HG03095 (cell line): ENCODE measurements around the gene CPZ.
"Not testable (repeated sequence)": the region's sequence is repeated elsewhere in the genome, so short reads cannot be mapped to it uniquely, and the experiment has no call there.

Experiments
- ATAC-seq: cut with Tn5 transposase; IDR thresholded peaks from one replicate; pipeline ENCODE4 v1.9.1; 2021; ENCODE audit warnings: moderate library complexity; ENCODE audit not compliant: unreplicated experiment

Gene CPZ

GRCh38 chr4:8634773-8635172 lies 42.2 kb downstream of the CPZ start:
- ATAC-seq: not testable (repeated sequence)

- not testable (repeated sequence) for ATAC-seq
These were observed 43.5 kb downstream of the CPZ start for GRCh38 chr4:8635897-8636554.

GRCh38 chr4:8637456-8637984 lies 45.0 kb downstream of the CPZ start:
- no peak for ATAC-seq

- ATAC-seq: no peak
These were observed 46.5 kb downstream of the CPZ start for GRCh38 chr4:8639021-8639420.

GRCh38 chr4:8639777-8640720 lies 47.5 kb downstream of the CPZ start:
- no peak for ATAC-seq

GRCh38 chr4:8640816-8641215 lies 48.3 kb downstream of the CPZ start:
- no peak for ATAC-seq

GRCh38 chr4:8641256-8641655 lies 48.7 kb downstream of the CPZ start:
- no peak for ATAC-seq

GRCh38 chr4:8641931-8642650 lies 49.5 kb downstream of the CPZ start:
- no peak for ATAC-seq

- ATAC-seq: no peak
These were observed 50.2 kb downstream of the CPZ start for GRCh38 chr4:8642651-8643321.

- no peak for ATAC-seq
These were observed 50.9 kb downstream of the CPZ start for GRCh38 chr4:8643441-8643840.

- ATAC-seq: no peak
These were observed 51.4 kb downstream of the CPZ start for GRCh38 chr4:8643986-8644385.

- ATAC-seq: no peak
These were observed 51.9 kb downstream of the CPZ start for GRCh38 chr4:8644461-8644891.

- ATAC-seq: no peak
These were observed 52.6 kb downstream of the CPZ start for GRCh38 chr4:8644966-8645752.

- no peak for ATAC-seq
These were observed 53.2 kb downstream of the CPZ start for GRCh38 chr4:8645753-8646124.

GRCh38 chr4:8646296-8647093 lies 53.9 kb downstream of the CPZ start:
- no peak for ATAC-seq

- no peak for ATAC-seq
These were observed 54.6 kb downstream of the CPZ start for GRCh38 chr4:8647094-8647570.

- ATAC-seq: no peak
These were observed 55.1 kb downstream of the CPZ start for GRCh38 chr4:8647626-8648025.

GRCh38 chr4:8648296-8648695 lies 55.7 kb downstream of the CPZ start:
- no peak for ATAC-seq
